Adrenal gland (tissue), 12 donors: ENCODE measurements around the gene ZAR1L. TPM values are rescaled to one million over a fixed set of nuclear protein-coding genes. Genes with fewer than 3 reads are reported as not detected.

Source experiments
- DNase-seq, 7 donors: peaks; one replicate each; pipeline ENCODE4 v3.0.0-alpha.2; 2019 to 2020
- H3K27ac ChIP-seq, 5 donors: fragments of 200-600 bp; sonication (generic) in 4 of 5; 1 replicate in 3 of 5; 2 replicates in 2 of 5; pipeline versions ENCODE4 v1.5.1 to v1.8.0; 2016 to 2020; ENCODE audit warnings: mild to moderate bottlenecking in 1 of 5
- H3K27me3 ChIP-seq: fragments of 200-600 bp; 2 replicates; pipeline ENCODE4 v1.8.0; 2021
- H3K36me3 ChIP-seq, 2 donors: fragments of 200-600 bp; replicated peaks in 1 of 2; 1 replicate in 1 of 2; 2 replicates in 1 of 2; pipeline versions ENCODE4 v1.5.1 to v1.8.0; 2018 to 2022
- H3K4me1 ChIP-seq, 2 donors: fragments of 200-600 bp; replicated peaks in 1 of 2; 1 replicate in 1 of 2; 2 replicates in 1 of 2; pipeline versions ENCODE4 v1.5.1 to v1.8.0; 2018 to 2021
- H3K4me3 ChIP-seq, 4 donors: fragments of 200-600 bp; sonication (generic) in 3 of 4; one replicate each; pipeline ENCODE4 v1.5.1; 2016 to 2018
- H3K9me3 ChIP-seq, 3 donors: fragments of 200-600 bp; sonication (generic) in 1 of 3; replicated peaks in 1 of 3; 1 replicate in 2 of 3; 2 replicates in 1 of 3; pipeline versions ENCODE4 v1.5.1 to v1.8.0; 2016 to 2021
- CTCF ChIP-seq, 6 experiments: fragments of 450-650 bp in 4 of 6; fragments of 200-600 bp in 2 of 6; sonication (generic) in 1 of 6; IDR thresholded peaks; 1 replicate in 5 of 6; 2 replicates in 1 of 6; pipeline versions ENCODE4 v1.5.1 to v1.8.0; 2016 to 2021; ENCODE audit warnings: antibody characterized with exemption in 6 of 6, mild to moderate bottlenecking in 2 of 6, moderate library complexity in 1 of 6
- POLR2A ChIP-seq, 2 donors: fragments of 450-650 bp; IDR thresholded peaks; one replicate each; pipeline ENCODE4 v1.6.1; 2017; ENCODE audit warnings: antibody characterized with exemption in 2 of 2, mild to moderate bottlenecking in 2 of 2, moderate library complexity in 1 of 2
- WGBS, 4 donors: extraction: QIAGEN DNeasy Blood & Tissue Kit in 2 of 4; methylation state at CpG; one replicate each; pipeline versions ENCODE4 v1.1.5 to v1.1.7; 2013 to 2017; 5-methylcytosine and 5-hydroxymethylcytosine counted together
- intact Hi-C, 2 donors: fragments of 100-400 bp; cut with DNase I; formaldehyde crosslinking; loops; one replicate each; pipeline versions ENCODE4 v1.14.1 to v1.15.0; 2022 to 2023
- polyA plus RNA-seq, 3 donors: library from polyadenylated mRNA; stranded (reverse); fragments of 200-250 nt in 2 of 3; fragments of 350-450 nt in 1 of 3; fragmentation: Illumina TruSeq in 1 of 3; extraction: RNeasy Lipid Tissue Mini Kit (QIAGEN cat#74804) in 1 of 3; gene quantifications; one replicate each; pipeline ENCODE4 v1.2.3, GENCODE V29; 2013 to 2014
- total RNA-seq, 9 donors: library from RNA; depleted of rRNA in 4 of 9; stranded (reverse); fragments of >200 nt in 4 of 9; fragments of 120-200 nt in 1 of 9; fragmentation: NEBNext Ultra II Directional in 1 of 9; extraction: Animal tissue kit (Norgen Biotek cat#: 25700) in 1 of 9; gene quantifications; one replicate each; pipeline versions ENCODE4 v1.1.0 to v1.2.4, GENCODE V29; 2013 to 2023
- donor health status: healthy with polysubstance abuse.
- donor health status: Bipolar disorder and iron deficiency.
- donor health status: DM: yes; HTN: yes; CAD: no.
- donor health status: DM: no; HTN: no; CAD: no.
- donor health status: DM: no; HTN: no; CAD: no.
- donor health status: DM: yes; HTN: yes; CAD: no.

The ZAR1L gene
- total and polyA plus RNA-seq, 12 donors, result not detected

- intact Hi-C loops, result no loop called here
These were observed 14.8 kb downstream of the ZAR1L start for GRCh38 chr13:32300406-32300805.

DNA sequence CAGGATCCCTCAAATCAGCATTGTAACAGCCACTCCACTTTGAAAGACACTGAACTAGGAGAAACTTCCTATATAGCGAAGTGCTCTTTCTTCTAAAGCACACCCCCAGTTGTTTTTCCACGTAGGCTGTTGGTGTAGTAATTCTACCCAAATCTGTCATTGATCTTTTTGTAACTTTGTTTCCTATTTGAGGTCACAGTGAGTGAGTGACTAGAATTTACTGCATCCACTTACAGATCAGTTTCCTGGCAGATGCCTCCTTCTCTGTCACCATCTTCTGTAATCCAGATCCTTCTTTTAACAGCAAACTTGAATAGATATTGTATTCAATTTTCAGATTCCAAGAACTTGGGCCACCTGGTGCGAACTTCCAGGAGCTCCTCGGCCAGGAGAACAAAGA, 15.3 kb downstream of the ZAR1L start:
- 62 to 73% (median 68%) methylated on average over 4 of the region's 4 CpGs for WGBS, 4 donors
- DNase-seq, result no peak
- H3K27me3 ChIP-seq, result peaks cover 6% of the 10 kb centered on the region
- H3K4me3 ChIP-seq, result no peak overlapping the region
- H3K36me3 ChIP-seq, result no peaks in the 10 kb centered on the region
- no peaks in the 10 kb centered on the region for H3K9me3 ChIP-seq
- no peaks in the 10 kb centered on the region for H3K4me1 ChIP-seq
- intact Hi-C loops, result no loop called here
- TF ChIP-seq CTCF (IDR thresholded peaks at IDR 0.05) (no peak), POLR2A (IDR thresholded peaks at IDR 0.05) (no peak)
- H3K27ac ChIP-seq, result no peak overlapping the region

More at GRCh38 chr13:32300406-32300805, 14.8 kb downstream of the ZAR1L start:
- Histone ChIP-seq H3K4me1 (no peaks in the 10 kb centered on the region), H3K9me3 (no peaks in the 10 kb centered on the region), H3K4me3 (no peak overlapping the region), H3K27me3 (peaks cover 6% of the 10 kb centered on the region), H3K27ac (no peak overlapping the region), H3K36me3 (no peaks in the 10 kb centered on the region)
- no peak for DNase-seq
- WGBS, 4 donors, result 46 to 61% (median 54%) methylated on average over 7 to 8 of the region's 8 CpGs
- TF ChIP-seq CTCF (IDR thresholded peaks at IDR 0.05), result no peak
- no peak for TF ChIP-seq POLR2A (IDR thresholded peaks at IDR 0.05)

DNA sequence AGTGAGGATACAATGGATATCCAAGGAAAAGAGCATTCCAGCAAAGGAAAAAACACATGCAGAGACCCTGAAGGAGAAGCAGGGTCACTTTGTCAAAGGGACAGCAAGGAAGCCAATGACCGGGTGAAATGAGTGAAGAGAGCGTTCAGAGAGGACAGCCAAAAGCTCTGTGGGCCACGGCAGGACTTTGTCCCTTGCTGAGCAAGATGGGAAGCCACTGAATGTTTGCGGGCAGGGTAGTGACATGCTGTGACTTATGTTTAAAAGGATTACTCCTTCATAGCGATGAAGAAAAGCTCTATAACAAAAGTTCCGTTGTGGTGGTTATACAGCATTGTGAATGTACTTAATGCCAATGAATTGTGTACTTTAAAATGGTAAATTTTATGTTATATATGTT, 16.5 kb downstream of the ZAR1L start:
- Histone ChIP-seq H3K27ac (no peak overlapping the region), H3K4me3 (no peak overlapping the region), H3K36me3 (no peaks in the 10 kb centered on the region), H3K4me1 (no peaks in the 10 kb centered on the region), H3K9me3 (no peaks in the 10 kb centered on the region), H3K27me3 (peaks cover 6% of the 10 kb centered on the region)
- intact Hi-C loops, result no loop called here
- DNase-seq, result no peak
- TF ChIP-seq CTCF (IDR thresholded peaks at IDR 0.05), result no peak
- TF ChIP-seq POLR2A (IDR thresholded peaks at IDR 0.05), result no peak
- 86 to 91% (median 90%) methylated on average over 6 of the region's 6 CpGs for WGBS, 4 donors

GRCh38 chr13:32297206-32297605, 18.0 kb downstream of the ZAR1L start:
- 60 to 84% (median 71%) methylated on average over 2 of the region's 2 CpGs for WGBS, 4 donors
- Histone ChIP-seq H3K27ac (no peak overlapping the region), H3K27me3 (peaks cover 6% of the 10 kb centered on the region), H3K4me1 (no peaks in the 10 kb centered on the region), H3K4me3 (no peak overlapping the region), H3K9me3 (no peaks in the 10 kb centered on the region), H3K36me3 (no peaks in the 10 kb centered on the region)
- intact Hi-C loops, result no loop called here
- DNase-seq, result no peak
- TF ChIP-seq POLR2A (IDR thresholded peaks at IDR 0.05) (no peak), CTCF (IDR thresholded peaks at IDR 0.05) (no peak)
